SJSA1 (cell line): ENCODE measurements around the gene ROGDI. TPM values are rescaled to one million over a fixed set of nuclear protein-coding genes. Genes with fewer than 3 reads are reported as not detected.

Source experiments
- DNase-seq, 2 experiments: peaks; one replicate each; pipeline ENCODE4 v3.0.0-alpha.2; 2015 to 2020; ENCODE audit warnings: low spot score in 2 of 2, low read depth in 1 of 2
- H3K27ac ChIP-seq: fragments of 250-450 bp; sonication (Bioruptor Pico); 2 replicates; pipeline ENCODE4 v1.5.1; 2020; ENCODE audit warnings: mild to moderate bottlenecking, moderate library complexity
- H3K27me3 ChIP-seq: fragments of 250-450 bp; sonication (Bioruptor Pico); replicated peaks from 2 replicates; pipeline ENCODE4 v1.5.1; 2020; ENCODE audit warnings: mild to moderate bottlenecking, moderate library complexity
- H3K36me3 ChIP-seq: fragments of 250-450 bp; sonication (Bioruptor Pico); 2 replicates; pipeline ENCODE4 v1.5.1; 2020; ENCODE audit warnings: mild to moderate bottlenecking
- H3K4me1 ChIP-seq: fragments of 250-450 bp; sonication (Bioruptor Pico); replicated peaks from 2 replicates; pipeline ENCODE4 v1.6.1; 2021; ENCODE audit warnings: mild to moderate bottlenecking
- H3K4me3 ChIP-seq: fragments of 250-450 bp; sonication (Bioruptor Pico); 2 replicates; pipeline ENCODE4 v1.5.1; 2020; ENCODE audit warnings: mild to moderate bottlenecking
- H3K9me3 ChIP-seq: fragments of 250-450 bp; sonication (Bioruptor Pico); replicated peaks from 2 replicates; pipeline ENCODE4 v1.5.1; 2020; ENCODE audit warnings: mild to moderate bottlenecking
- total RNA-seq: library from RNA; depleted of rRNA; stranded (reverse); fragments of >200 nt; shearing (Covaris generic); gene quantifications from 2 replicates; pipeline ENCODE4 v1.2.3, GENCODE V29; 2014

ROGDI gene
- total RNA-seq, 1 experiment from 2014 or later, result 15.1 TPM

DNA sequence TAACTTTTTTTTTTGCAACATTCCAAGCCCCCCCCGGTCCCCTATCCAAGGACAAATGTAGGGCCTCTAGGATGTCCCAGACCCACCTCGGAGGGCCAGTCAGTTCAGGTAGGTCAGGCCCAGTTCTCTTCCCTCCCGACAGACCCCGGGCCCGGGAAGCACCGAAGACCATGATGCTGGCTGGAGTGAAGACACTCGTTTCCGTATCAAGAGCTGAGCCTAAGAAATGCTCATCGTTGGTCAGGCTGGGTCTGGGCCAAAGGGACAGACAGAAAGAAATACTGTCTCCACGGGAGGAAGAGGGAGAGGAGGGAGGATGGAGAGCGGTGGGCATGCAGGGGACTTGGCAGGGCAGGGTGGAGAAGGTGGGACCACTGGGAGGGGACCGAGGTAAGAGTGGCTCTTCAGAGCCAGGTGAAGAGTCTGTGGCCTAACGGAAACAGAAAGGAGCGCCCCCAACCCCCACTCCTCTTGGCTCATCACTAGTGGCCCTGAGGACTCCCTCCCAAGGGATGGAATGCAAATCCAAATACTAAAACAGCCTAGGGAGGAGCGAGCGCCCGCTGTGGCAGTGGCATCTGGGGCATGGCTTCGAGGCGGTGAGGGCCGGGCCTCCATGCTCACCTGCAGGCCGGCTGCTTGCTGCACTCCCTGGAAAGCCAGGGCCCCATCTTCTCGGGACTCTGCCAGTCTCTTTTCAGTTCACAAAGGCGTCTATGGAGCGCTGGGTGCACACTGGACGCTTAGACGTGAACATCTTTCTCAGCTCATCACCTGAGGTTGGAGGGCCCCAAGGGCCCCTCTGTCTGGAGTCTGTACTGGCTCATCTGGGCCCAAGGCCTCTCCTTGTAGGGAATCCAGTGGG lies 1.7 kb upstream of the ROGDI start:
- H3K9me3 ChIP-seq, result no peaks in the 10 kb centered on the region
- DNase-seq, result no peak
- H3K27me3 ChIP-seq, result no peaks in the 10 kb centered on the region
- H3K27ac ChIP-seq, result no peak overlapping the region
- no peak overlapping the region for H3K4me3 ChIP-seq
- peaks cover 48% of the 10 kb centered on the region for H3K36me3 ChIP-seq
- H3K4me1 ChIP-seq, result peaks cover 9% of the 10 kb centered on the region

DNA sequence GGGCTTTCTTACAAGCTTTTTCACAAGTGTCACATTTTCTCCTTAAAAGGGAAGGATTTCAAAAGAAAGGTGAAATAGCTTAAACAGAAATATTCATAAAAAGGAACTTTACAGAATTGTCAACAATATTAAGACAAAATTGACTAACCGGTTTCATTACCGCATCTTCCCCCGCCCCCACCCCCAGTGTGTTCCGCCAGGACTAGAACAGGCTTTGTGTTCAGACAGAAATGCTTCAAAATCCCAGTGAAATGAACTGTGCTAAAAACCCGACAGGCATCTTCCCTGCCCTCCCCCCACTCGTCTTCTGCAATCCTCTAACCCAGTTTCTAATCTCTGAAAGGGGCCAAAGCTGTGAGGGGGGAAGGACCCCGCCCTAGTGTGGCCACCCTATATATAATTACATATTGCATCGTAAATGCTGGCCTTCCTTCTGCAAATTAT lies 990 bp upstream of the ROGDI start:
- H3K4me3 ChIP-seq, result peak overlapping the region; percentile 87

DNA sequence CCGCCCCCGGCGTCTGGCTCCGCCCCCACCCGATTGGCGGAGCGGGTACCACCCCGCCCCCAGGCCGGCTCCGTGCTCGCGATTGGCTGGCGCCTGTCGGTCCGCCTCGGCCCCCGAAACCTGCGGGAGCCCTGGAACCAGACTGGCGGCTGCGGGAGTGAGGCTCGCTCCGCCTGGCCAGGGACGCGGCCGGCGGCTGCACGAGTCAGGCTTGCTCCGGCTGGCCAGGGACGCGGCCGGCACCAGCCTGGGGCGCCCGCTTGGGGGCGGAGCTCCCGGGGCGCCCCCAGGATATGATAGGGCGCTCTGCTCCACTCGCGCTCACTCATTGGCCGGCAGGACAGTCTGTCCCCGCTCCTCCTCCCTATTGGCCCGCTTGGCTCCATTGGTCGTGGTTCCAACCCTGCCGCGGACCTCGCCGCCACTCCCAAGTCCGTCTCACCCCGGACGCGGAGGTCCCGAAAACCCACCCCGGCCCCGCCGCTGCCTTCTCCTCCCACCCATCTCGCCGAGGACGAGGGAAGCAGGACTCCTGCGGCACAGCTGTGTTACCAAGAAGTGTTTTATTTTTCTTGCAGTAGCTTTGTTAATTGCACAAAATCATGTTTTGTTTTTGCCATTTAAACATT lies 340 bp upstream of the ROGDI start:
- Histone ChIP-seq H3K27me3 (no peaks in the 10 kb centered on the region), H3K9me3 (no peaks in the 10 kb centered on the region), H3K4me1 (peaks cover 9% of the 10 kb centered on the region), H3K36me3 (peaks cover 41% of the 10 kb centered on the region), H3K27ac (0 out of 2 replicates have a peak overlapping the region, but pooled peaks have one; percentile 11), H3K4me3 (peak overlapping the region; percentile 87)
- peak; percentile 92 to 96 for DNase-seq

More for the DNA sequence above, 990 bp upstream of the ROGDI start:
- Histone ChIP-seq H3K27ac (no peak overlapping the region), H3K4me1 (peaks cover 9% of the 10 kb centered on the region), H3K36me3 (peaks cover 46% of the 10 kb centered on the region), H3K27me3 (no peaks in the 10 kb centered on the region), H3K9me3 (no peaks in the 10 kb centered on the region)
- DNase-seq, result no peak

DNA sequence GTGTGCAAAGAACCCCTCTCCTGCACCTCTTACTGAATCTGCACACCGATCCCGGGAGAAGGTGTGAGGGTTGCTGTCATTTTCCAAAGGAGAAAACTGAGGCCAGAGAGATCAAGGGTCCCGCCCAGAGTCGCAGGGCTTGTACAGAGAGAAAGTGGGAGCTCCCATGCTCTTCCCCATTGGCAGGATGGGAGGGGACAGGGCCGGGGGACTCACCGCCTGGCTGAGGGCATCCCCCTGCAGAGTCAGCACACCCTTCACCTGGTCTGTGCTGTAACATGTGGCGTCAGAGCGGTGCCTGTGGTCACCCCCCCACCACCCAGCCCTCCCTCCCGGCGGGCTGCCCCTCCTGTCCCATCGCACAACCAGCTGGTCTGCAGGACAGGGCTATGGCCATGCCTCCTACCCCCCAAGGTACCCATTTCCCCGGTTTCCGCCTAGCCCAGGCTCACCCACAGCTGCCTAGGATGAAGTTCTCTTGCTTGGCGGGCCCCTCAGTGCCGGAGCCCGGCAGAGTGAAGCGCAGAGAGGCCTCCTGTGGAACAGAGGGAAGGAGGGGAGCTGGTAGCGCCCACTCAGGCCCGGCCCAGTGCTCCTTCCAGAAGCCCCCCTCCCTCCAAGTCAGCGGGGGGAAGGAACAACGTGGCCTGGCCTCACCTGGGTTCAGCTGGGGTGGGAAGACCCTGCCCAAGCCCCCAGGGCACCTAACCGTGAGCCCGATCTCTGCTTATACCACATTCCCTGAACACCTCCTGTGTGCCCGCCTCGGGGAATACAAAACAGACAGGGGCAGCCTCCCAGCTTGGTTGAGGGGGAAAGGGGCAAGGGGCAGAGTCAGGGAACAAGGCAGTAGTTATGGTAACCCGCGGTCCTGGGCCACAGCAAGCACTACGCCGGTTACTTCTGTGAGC lies 1.1 kb downstream of the ROGDI start:
- Histone ChIP-seq H3K36me3 (peaks cover 31% of the 10 kb centered on the region), H3K4me1 (peaks cover 9% of the 10 kb centered on the region), H3K9me3 (no peaks in the 10 kb centered on the region), H3K27me3 (no peaks in the 10 kb centered on the region), H3K27ac (no peak overlapping the region), H3K4me3 (peak overlapping the region; percentile 87)
- DNase-seq, result no peak

DNA sequence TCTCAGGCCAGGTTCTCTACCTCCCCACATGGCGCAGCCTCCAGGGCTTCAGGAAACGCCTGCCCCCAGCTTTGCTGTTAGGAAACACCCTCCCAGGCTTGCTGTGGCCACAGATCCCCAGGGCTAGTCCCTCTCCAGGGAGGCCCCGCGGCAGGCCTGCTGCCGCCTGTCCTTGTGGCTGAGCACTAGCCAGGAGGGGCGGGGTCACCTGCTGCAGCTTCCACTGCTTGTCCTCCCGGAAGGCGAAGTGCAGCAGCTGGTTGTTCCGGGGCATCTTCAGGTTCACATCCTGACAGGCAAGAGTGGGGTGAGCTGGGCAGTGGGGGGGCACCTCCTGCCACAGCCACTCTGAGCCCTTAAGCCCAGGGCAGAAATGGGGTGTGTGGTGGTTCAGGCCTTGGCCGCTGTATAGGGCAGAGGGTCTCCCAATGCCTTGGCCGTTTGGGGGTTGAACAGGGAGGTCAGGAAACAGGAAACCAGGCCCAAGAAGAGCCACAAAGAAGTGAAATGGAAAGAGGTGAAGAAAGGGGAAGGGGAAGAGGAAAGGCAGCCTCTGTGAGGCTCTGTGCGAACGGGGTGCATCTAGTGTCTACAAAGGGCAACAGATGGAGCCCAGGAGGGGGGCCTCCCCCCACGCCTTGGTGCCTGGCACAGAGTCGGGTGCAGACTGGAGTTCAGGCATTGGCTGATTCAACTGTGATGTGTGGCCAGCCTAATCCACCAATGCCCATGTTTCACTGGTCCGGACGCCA lies 2.0 kb downstream of the ROGDI start:
- Histone ChIP-seq H3K27ac (no peak overlapping the region), H3K4me1 (peaks cover 9% of the 10 kb centered on the region), H3K36me3 (peaks cover 26% of the 10 kb centered on the region), H3K9me3 (no peaks in the 10 kb centered on the region), H3K27me3 (no peaks in the 10 kb centered on the region), H3K4me3 (no peak overlapping the region)
- no peak for DNase-seq

DNA sequence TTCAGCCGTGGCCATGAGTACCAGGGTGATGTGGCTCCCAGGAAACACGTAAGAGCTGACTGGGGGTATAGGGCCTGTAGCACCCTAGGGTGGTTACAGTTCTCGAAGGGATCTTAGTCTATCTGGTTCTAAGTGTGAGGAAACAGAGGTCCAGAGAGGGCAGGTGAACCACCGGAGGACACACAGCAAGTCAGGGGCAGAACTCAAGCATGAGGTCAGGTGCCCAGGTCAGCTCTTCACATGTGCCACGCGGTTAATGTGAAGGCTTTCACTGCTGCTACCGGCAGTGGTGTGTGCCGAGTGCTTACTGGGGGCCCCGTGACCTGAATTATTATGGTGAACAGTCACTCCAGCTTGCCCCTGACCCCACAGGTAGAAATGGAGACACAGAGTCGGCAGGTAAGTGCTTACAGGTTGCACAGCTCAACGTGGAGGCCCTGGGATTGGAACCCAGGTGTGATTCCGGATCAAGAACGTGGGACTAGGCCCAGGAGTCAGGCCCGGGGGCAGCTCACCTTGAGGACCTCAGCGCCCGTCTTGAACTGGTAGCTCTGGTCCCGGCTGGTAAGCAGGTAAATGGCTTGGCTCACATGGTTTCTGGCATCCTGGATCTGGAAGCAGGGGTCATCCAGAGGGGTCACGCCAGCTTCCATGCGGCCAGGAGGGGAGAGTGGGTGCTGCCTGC lies 3.1 kb downstream of the ROGDI start:
- peaks cover 14% of the 10 kb centered on the region for H3K36me3 ChIP-seq
- no peak overlapping the region for H3K4me3 ChIP-seq
- H3K9me3 ChIP-seq, result no peaks in the 10 kb centered on the region
- no peak for DNase-seq
- H3K27me3 ChIP-seq, result no peaks in the 10 kb centered on the region
- peaks cover 9% of the 10 kb centered on the region for H3K4me1 ChIP-seq
- H3K27ac ChIP-seq, result no peak overlapping the region

DNA sequence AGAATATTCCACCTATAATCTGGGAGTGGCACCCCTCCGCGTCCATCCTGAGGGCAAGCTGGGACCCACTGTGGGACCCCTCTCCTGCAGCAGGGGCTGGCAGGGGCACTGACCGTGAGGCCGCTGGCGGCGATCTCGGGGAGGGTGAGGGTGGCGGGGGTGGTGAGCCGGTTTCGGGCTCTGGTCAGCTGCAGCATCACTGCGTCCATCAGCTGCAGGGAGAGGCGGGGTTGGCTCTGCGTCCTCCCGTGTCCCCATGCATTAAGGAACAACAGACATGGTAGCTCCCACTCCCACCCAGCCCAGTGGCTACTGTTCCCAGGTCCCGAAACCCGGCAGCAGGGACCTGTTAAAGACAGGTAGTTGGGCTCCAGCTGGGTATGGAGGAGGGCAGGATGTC lies 4.0 kb downstream of the ROGDI start:
- DNase-seq, result no peak
- H3K27me3 ChIP-seq, result no peaks in the 10 kb centered on the region

DNA sequence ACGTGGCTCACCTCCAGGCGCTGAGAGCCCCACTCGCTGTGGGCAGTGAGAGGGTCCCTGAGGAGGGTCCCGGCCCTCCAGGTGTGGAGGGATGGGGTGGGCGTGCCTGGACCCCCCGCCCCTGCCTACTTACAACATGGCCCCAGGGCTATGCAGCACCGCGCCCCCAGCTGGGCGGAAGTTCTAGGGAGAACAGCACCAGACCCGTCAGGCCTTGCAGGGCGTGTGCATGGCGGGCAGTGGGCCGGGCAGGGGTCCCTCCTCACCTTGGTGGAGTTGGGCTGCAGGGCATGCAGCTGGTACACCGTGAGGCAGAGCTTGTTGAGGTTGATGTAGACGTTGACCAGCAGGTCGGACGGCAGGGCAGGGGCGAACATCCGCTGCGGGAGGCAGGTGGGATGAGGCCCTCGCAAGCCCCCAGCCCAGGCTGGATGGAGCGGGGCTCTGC lies 4.6 kb downstream of the ROGDI start:
- Histone ChIP-seq H3K4me1 (peaks cover 9% of the 10 kb centered on the region), H3K27me3 (no peaks in the 10 kb centered on the region), H3K4me3 (no peak overlapping the region), H3K27ac (no peak overlapping the region), H3K9me3 (no peaks in the 10 kb centered on the region), H3K36me3 (peaks cover 7% of the 10 kb centered on the region)
- DNase-seq, result no peak

More for the DNA sequence above, 4.0 kb downstream of the ROGDI start:
- Histone ChIP-seq H3K36me3 (peaks cover 7% of the 10 kb centered on the region), H3K27ac (no peak overlapping the region), H3K4me3 (no peak overlapping the region), H3K4me1 (peaks cover 9% of the 10 kb centered on the region), H3K9me3 (no peaks in the 10 kb centered on the region)

DNA sequence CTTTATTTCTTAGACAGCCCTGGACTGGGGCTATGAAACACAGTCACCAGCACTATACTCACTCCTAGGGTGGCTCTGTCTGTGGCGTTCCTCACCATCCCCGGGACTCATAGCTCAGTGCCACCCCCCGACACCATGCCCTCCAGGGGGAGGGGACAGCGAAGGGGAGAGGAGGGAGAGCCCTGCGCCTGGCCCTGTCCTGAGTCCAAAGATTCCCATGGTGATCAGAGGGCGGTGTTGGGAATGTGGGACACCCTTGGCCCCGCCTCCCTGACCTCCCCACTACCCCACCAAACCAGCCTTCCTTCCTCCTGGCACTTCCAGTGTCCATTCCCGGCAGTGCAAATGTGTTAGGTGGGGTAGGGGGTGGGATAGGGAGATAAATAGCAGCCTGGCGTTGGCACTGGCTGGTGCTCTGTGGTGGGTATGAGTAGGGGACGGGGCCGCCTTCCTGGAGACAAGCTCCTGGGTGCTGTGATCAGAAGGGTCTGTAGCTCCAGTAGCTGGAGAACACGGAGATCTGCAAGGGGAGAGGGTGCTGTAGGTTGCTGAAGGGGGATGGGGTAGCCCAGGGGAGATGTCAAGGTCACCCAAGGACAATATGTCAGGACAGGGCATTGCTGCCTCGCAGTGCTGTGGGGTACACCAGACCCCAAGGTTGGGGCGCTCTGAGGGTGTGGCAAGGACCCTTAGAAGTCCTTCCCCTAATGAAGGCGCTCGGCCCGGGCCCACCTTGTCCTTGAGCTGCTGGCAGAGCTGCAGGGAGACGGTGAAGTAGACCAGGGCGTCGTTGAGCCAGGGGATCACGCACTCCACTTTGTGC lies 5.2 kb downstream of the ROGDI start:
- H3K27ac ChIP-seq, result no peak overlapping the region
- DNase-seq, result no peak
- no peaks in the 10 kb centered on the region for H3K9me3 ChIP-seq
- peaks cover 3% of the 10 kb centered on the region; the same call in 1 of the 2 replicates for H3K36me3 ChIP-seq
- H3K27me3 ChIP-seq, result no peaks in the 10 kb centered on the region
- no peak overlapping the region for H3K4me3 ChIP-seq
- H3K4me1 ChIP-seq, result peaks cover 9% of the 10 kb centered on the region

DNA sequence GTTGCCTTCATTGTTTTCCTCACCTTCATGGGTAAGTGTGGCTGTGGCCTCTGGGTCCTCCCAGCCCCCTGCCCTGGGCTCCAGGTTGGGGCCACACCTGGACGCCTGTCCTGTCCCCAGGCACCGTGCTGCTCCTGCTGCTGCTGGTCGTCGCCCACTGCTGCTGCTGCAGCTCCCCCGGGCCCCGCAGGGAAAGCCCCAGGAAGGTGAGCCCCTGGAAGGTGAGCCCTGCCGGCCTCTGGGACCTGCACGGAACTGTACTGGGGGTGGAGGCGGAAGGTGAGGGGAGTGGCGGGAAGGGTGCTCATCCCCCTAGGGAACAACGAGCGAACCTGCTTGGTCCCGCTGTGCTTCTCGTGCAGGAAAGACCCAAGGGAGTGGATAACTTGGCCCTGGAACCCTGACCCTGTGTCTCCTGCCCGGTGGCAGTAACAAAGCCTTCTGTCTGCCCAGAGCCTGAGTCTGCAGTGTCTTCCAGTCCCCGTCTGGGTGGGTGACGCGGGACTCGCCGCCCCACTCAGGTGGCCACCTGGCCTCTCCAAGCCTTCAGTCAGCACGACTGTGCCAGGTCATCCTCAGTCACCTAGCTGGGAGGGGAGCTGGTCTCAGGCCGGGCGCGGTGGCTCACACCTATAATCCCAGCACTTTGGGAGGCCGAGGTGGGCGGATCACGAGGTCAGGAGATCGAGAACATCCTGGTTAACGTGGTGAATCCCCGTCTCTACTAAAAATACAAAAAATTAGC lies 6.4 kb downstream of the ROGDI start:
- H3K27me3 ChIP-seq, result no peaks in the 10 kb centered on the region
- peaks cover 3% of the 10 kb centered on the region; the same call in 1 of the 2 replicates for H3K36me3 ChIP-seq
- no peaks in the 10 kb centered on the region; the same call in 1 of the 2 replicates for H3K4me1 ChIP-seq
- H3K27ac ChIP-seq, result no peak overlapping the region
- no peaks in the 10 kb centered on the region for H3K9me3 ChIP-seq
- H3K4me3 ChIP-seq, result no peak overlapping the region
- no peak for DNase-seq

DNA sequence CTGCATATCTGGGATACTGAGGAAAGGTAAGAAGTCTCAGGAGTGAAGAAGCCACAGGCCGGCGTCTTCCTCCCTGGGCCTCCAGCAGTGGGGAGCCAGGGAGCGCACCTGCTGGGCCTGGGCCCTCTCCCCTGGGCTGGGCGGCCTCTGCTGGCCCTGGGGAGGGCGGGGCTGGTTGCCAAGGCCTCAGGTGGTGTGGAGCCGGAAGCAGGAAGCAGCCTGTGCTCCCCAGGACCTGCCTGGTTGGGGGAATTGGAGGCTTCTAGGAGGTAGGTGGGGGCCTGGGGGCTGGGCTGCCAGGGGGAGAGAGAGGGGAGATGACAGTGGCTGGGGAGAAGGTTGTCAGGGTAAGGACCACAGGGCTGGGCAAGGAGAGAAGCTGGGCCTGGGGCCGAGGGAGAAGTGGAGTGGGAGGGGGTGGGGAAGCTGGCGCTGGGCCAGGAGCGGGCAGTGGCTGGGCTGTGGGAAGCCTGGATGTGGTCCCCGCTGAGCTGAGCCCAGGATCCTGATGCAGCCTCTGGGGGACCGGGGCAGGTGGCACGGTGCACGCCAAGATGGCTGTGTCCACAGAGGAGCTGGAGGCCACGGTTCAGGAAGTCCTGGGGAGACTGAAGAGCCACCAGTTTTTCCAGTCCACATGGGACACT lies 7.1 kb downstream of the ROGDI start, which contains the start of gene SMIM22:
TSS of gene SMIM22 (plus strand) at position 189 of the 647 bp plus-strand sequence. CDS start at position 555, 366 bp downstream.
- H3K4me1 ChIP-seq, result no peaks in the 10 kb centered on the region
- H3K27ac ChIP-seq, result no peak within 1 kb of the TSS
- no peaks in the 10 kb centered on the region for H3K27me3 ChIP-seq
- H3K9me3 ChIP-seq, result no peaks in the 10 kb centered on the region
- no peak within 1 kb of the TSS for H3K4me3 ChIP-seq
- DNase-seq, result no peak
- H3K36me3 ChIP-seq, result peaks cover 3% of the 10 kb centered on the region; the same call in 1 of the 2 replicates
